LNCaP clone FGC (cell line): Measurements from ENCODE around the gene PRIMA1.

Experiments used
- DNase-seq: peaks from one replicate; pipeline ENCODE4 v3.0.0-alpha.2; 2011; ENCODE audit warnings: low read depth
- H3K4me3 ChIP-seq: 2 replicates; pipeline ENCODE4 v1.5.1; 2011; ENCODE audit warnings: mild to moderate bottlenecking, low read depth, low read length, control low read depth
- TF ChIP-seq, protein P1 (sequence below): IDR thresholded peaks from 2 replicates; pipeline ENCODE4 v1.5.1; 2012; ENCODE audit warnings: mild to moderate bottlenecking; ENCODE audit not compliant: control insufficient read depth, insufficient read depth; ENCODE audit errors: extremely low read depth

PRIMA1 gene

DNA sequence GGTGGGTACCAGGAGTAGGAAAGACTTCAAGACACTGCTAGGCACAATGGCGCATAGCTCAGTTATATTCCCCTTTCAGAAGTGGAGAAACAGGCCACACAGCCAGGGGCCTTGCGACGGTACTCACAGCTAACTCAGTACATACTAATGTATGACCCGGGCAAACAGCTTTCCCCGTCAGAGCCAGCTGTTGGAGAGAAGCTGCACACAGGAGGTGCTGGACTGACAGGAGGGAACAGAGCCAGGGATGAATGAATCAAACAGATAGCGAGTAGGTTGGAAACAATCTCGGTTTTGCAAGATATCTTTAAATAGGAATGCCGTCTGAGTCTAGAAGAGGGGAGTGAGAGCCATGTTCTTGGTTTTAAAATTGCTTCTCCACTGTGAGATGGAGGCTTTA, 45.5 kb downstream of the PRIMA1 start:
- no peak for DNase-seq
- H3K4me3 ChIP-seq = no peak overlapping the region
- TF ChIP-seq, protein P1, sequence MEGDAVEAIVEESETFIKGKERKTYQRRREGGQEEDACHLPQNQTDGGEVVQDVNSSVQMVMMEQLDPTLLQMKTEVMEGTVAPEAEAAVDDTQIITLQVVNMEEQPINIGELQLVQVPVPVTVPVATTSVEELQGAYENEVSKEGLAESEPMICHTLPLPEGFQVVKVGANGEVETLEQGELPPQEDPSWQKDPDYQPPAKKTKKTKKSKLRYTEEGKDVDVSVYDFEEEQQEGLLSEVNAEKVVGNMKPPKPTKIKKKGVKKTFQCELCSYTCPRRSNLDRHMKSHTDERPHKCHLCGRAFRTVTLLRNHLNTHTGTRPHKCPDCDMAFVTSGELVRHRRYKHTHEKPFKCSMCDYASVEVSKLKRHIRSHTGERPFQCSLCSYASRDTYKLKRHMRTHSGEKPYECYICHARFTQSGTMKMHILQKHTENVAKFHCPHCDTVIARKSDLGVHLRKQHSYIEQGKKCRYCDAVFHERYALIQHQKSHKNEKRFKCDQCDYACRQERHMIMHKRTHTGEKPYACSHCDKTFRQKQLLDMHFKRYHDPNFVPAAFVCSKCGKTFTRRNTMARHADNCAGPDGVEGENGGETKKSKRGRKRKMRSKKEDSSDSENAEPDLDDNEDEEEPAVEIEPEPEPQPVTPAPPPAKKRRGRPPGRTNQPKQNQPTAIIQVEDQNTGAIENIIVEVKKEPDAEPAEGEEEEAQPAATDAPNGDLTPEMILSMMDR = no peak

DNA sequence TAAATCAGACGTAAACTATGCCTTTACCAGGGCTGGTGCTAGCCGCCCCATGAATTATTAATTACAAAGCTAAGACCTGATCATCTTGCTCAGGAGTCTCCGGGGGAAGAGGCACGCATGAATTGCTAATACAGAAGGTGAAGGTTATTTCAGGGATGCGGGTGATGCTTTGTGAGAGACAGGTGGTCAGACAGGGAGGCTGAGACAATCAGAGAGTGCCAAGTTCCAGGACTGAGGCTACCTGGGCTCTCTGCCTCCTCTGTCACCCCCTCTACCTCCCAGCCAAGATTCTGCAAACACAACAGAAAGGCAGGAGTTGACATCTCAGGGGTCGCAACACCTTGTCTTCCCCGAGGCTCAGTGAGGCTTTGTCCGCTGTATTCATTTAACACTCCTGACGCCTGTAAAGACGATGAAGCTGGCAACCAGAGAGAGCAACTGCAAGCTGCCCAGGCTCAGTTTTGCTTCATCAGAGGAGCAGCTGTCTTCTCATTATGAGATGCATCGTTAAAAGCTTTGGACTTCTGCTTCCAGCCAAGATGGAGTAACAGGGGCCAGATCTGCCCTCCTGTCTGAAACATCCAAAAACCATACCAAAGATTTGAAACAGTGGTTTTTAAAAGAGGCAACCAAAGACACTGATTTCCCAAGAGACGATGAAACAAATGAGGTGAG, 46.6 kb downstream of the PRIMA1 start:
- DNase-seq = no peak
- H3K4me3 ChIP-seq = no peak overlapping the region
- TF ChIP-seq, protein P1 = no peak

DNA sequence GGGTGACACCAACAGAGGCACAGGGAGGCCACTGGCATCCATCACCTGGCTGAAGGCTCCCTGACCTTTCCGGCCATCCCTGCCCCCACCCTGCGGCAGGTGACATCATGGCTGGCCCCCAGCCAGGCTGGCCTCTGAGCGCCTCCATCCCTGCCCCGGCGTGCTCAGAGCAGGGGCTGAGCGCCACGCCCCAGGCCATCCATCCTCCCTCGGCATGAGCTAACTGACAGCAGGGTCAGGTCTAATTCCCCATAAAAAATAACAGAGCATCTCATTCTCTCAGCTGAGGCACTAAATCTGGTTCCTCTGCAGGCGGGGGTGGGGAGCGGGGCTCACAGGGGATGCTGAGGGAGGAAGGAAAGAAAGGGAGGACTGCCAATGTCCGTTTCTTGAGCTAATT, 50.7 kb downstream of the PRIMA1 start:
- TF ChIP-seq, protein P1 = no peak
- no peak overlapping the region for H3K4me3 ChIP-seq
- DNase-seq = no peak

DNA sequence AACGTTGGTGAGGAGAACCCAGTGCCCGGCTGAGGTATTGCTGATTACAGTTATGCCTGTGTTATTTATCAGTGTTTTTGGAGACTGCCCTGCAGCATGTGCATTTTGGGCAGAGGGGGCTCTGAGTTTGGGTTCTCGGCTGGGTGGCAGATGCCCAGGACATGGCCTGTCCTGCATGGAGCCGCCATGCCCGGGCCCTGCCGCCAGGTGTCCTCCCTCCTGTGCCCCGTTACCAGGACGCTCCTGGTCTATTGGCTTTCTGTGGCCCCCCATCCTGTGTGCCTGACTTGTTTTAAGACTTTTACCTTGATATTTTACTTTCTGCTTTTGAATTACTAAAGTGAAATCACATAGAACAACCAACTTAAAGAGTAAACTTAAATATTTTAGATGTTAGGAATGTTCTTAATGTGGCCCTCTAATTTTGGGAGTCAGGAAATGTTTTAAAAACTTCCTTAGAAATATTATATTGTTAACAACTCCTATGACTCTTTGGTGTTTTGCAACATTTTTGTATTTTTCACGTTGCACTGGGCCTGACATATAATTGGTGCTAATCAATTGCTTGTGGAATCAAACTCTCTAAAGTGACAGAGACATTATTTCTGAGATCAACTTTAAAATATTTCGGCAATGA, 51.8 kb downstream of the PRIMA1 start:
- no peak for DNase-seq
- no peak overlapping the region for H3K4me3 ChIP-seq
- TF ChIP-seq, protein P1 = peak; percentile 74

DNA sequence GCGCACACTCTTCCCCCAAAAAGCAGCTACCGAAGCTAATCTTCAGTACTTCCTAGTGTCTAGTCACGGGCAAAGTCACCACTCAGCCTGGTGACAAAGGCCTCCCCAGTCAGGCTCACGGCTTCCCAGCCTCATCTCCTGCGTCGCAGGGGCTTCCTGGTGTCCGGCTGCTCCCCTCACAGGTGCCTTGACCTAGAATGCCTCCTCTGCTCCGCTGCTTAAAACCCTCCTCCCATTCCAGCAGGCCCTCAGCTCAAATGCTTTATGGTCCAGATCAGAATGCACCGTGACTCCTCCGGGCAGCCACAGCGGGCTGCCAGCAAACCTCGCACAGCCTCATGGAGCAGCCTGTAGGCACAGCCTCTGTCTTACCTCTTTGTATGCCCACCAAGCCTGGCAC, 53.1 kb downstream of the PRIMA1 start:
- no peak overlapping the region for H3K4me3 ChIP-seq
- DNase-seq = no peak
- TF ChIP-seq, protein P1 = no peak

DNA sequence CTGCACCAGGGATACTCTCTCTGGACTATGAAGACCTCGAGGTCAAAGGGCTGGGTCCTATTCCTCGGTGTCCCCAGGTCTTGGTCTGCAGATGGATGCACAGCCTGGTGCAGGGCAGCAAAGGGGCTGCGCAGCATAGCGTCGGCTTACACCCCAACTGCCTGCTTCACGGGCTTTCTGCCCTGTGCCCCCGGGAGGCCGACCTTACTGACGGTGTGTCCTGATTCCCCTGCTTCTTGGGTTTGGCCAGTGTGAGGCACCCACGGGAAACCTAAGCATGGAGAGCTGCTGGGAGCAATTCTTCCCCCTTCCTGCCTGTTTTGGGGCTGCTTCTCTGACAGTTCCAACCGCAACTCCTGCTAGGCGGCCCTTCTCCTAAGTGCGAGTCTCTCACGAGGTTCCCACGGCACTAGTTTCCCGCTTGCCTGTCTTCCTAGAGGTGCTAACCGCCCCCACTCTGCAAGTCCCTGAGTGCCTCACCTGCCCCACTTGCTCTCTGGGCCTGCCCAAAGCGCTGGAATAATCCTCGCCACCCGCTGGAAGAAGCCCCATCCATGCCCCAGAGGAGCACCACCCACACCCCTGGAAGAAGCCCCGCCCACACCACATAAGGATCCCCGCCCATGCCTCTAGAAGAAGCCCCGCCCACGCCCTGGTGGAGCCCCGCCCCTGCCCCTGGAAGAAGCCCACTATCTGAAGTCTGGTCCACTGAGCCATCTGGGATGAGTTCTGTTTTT, 54.0 kb downstream of the PRIMA1 start:
- DNase-seq = no peak
- TF ChIP-seq, protein P1 = no peak

More for the DNA sequence above, 54.0 kb downstream of the PRIMA1 start:
- H3K4me3 ChIP-seq = no peak overlapping the region
